Neural cell (in vitro differentiated cells): Measurements from ENCODE around the gene ELP5.

Experiments used
- EP300 ChIP-seq: fragments of 450-650 bp; conservative IDR thresholded peaks from 2 replicates; pipeline ENCODE4 v1.6.1; 2014; ENCODE audit warnings: antibody characterized with exemption, mild to moderate bottlenecking, moderate library complexity; ENCODE audit not compliant: poor library complexity, severe bottlenecking
- EZH2 ChIP-seq: fragments of 200-600, 300-800 bp; shearing (Covaris generic), sonication (generic); IDR thresholded peaks from 2 replicates; pipeline ENCODE4 v1.6.1; 2014; ENCODE audit warnings: antibody characterized with exemption, low read length, borderline replicate concordance, mild to moderate bottlenecking; ENCODE audit not compliant: insufficient read depth, poor library complexity, severe bottlenecking
- MXI1 ChIP-seq: fragments of 450-650 bp; conservative IDR thresholded peaks from 2 replicates; pipeline ENCODE4 v1.6.1; 2014; ENCODE audit warnings: antibody characterized with exemption, mild to moderate bottlenecking; ENCODE audit not compliant: poor library complexity, severe bottlenecking
- POLR2AphosphoS5 ChIP-seq: IDR thresholded peaks from 2 replicates; pipeline ENCODE4 v1.6.1; 2012
- RAD21 ChIP-seq: fragments of 450-650 bp; conservative IDR thresholded peaks from 2 replicates; pipeline ENCODE4 v1.6.1; 2014; ENCODE audit warnings: antibody characterized with exemption, mild to moderate bottlenecking, moderate library complexity
- SMC3 ChIP-seq: fragments of 450-650 bp; conservative IDR thresholded peaks from 2 replicates; pipeline ENCODE4 v1.6.1; 2014; ENCODE audit warnings: antibody characterized with exemption, mild to moderate bottlenecking, moderate library complexity; ENCODE audit not compliant: poor library complexity
- TAF1 ChIP-seq: IDR thresholded peaks from 2 replicates; pipeline ENCODE4 v1.6.1; 2012; ENCODE audit warnings: low read depth
- TF ChIP-seq, protein P1 (sequence below): fragments of 450-650 bp; IDR thresholded peaks from 2 replicates; pipeline ENCODE4 v1.5.1; 2014; ENCODE audit warnings: antibody characterized with exemption, mild to moderate bottlenecking, moderate library complexity; ENCODE audit not compliant: poor library complexity, severe bottlenecking
- TF ChIP-seq, protein P2 (sequence below): IDR thresholded peaks from 2 replicates; pipeline ENCODE4 v1.6.1; 2012; ENCODE audit warnings: borderline replicate concordance

DNA sequence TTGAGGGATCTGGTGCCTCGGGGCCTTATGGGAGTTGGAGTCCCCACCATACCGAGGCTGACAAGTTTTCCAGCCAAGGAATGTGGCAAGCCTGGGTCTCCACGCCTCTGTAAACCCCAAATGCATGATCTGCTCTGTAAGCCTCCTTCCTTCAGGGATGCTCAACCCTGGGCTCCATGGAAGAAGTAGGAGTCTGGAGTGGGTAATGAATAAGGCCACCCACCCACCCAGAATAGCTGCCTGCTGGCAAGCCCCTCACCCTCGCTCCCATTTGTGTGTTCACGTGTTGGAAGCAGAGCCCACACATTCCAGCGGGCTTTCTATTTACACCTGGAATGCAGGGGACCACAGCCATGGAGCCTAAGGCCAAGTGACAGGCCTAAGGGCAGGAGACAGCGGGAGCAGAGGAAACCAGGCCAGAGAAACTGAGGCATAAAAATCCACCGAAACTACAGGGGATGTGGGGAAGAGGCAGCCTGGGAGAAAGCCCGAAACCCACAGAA lies 36.8 kb upstream of the ELP5 start:
- TF ChIP-seq, protein P1, sequence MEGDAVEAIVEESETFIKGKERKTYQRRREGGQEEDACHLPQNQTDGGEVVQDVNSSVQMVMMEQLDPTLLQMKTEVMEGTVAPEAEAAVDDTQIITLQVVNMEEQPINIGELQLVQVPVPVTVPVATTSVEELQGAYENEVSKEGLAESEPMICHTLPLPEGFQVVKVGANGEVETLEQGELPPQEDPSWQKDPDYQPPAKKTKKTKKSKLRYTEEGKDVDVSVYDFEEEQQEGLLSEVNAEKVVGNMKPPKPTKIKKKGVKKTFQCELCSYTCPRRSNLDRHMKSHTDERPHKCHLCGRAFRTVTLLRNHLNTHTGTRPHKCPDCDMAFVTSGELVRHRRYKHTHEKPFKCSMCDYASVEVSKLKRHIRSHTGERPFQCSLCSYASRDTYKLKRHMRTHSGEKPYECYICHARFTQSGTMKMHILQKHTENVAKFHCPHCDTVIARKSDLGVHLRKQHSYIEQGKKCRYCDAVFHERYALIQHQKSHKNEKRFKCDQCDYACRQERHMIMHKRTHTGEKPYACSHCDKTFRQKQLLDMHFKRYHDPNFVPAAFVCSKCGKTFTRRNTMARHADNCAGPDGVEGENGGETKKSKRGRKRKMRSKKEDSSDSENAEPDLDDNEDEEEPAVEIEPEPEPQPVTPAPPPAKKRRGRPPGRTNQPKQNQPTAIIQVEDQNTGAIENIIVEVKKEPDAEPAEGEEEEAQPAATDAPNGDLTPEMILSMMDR = no peak
- TF ChIP-seq EZH2 (no peak), RAD21 (no peak), EP300 (no peak), POLR2AphosphoS5 (peak; percentile 15), MXI1 (peak; percentile 56), TAF1 (peak; percentile 54), SMC3 (no peak)
- TF ChIP-seq, protein P2, sequence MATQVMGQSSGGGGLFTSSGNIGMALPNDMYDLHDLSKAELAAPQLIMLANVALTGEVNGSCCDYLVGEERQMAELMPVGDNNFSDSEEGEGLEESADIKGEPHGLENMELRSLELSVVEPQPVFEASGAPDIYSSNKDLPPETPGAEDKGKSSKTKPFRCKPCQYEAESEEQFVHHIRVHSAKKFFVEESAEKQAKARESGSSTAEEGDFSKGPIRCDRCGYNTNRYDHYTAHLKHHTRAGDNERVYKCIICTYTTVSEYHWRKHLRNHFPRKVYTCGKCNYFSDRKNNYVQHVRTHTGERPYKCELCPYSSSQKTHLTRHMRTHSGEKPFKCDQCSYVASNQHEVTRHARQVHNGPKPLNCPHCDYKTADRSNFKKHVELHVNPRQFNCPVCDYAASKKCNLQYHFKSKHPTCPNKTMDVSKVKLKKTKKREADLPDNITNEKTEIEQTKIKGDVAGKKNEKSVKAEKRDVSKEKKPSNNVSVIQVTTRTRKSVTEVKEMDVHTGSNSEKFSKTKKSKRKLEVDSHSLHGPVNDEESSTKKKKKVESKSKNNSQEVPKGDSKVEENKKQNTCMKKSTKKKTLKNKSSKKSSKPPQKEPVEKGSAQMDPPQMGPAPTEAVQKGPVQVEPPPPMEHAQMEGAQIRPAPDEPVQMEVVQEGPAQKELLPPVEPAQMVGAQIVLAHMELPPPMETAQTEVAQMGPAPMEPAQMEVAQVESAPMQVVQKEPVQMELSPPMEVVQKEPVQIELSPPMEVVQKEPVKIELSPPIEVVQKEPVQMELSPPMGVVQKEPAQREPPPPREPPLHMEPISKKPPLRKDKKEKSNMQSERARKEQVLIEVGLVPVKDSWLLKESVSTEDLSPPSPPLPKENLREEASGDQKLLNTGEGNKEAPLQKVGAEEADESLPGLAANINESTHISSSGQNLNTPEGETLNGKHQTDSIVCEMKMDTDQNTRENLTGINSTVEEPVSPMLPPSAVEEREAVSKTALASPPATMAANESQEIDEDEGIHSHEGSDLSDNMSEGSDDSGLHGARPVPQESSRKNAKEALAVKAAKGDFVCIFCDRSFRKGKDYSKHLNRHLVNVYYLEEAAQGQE = no peak
